GM19328 (cell line): ENCODE data around the gene GNG7.

ENCODE experiments used
- ATAC-seq: cut with Tn5 transposase; IDR thresholded peaks from one replicate; pipeline ENCODE4 v1.9.1; 2021; ENCODE audit warnings: mild to moderate bottlenecking, moderate library complexity; ENCODE audit not compliant: unreplicated experiment

The GNG7 gene

GRCh38 chr19:2702170-2703076 lies at the start of gene GNG7:
GNG7 (minus strand) TSS chr19:2702694; CDS start chr19:2520688, 182,006 bp downstream.
- ATAC-seq: peak; percentile 82

- no peak for ATAC-seq
These were observed 48.9 kb upstream of the GNG7 start for GRCh38 chr19:2751438-2751830.

- ATAC-seq: no peak
These were observed 48.4 kb upstream of the GNG7 start for GRCh38 chr19:2750808-2751437.

- no peak for ATAC-seq
These were observed 44.9 kb upstream of the GNG7 start for GRCh38 chr19:2747349-2747748.

- ATAC-seq: no peak
These were observed 41.6 kb upstream of the GNG7 start for GRCh38 chr19:2744113-2744512.

GRCh38 chr19:2743099-2743498 lies 40.6 kb upstream of the GNG7 start:
- no peak for ATAC-seq

GRCh38 chr19:2740314-2740656 lies 37.8 kb upstream of the GNG7 start:
- no peak for ATAC-seq

- ATAC-seq: peak; percentile 86
These were observed 37.3 kb upstream of the GNG7 start, which contains the start of gene SLC39A3 for GRCh38 chr19:2739602-2740313. SLC39A3 (minus strand) TSS chr19:2740017; CDS start chr19:2737257, 2,760 bp downstream.

- no peak for ATAC-seq
These were observed 34.2 kb upstream of the GNG7 start for GRCh38 chr19:2736550-2737190.

GRCh38 chr19:2735374-2735773 lies 32.9 kb upstream of the GNG7 start:
- ATAC-seq: no peak

GRCh38 chr19:2734589-2735288 lies 32.2 kb upstream of the GNG7 start:
- no peak for ATAC-seq

GRCh38 chr19:2733930-2734588 lies 31.6 kb upstream of the GNG7 start:
- no peak for ATAC-seq

- no peak for ATAC-seq
These were observed 30.4 kb upstream of the GNG7 start for GRCh38 chr19:2732883-2733282.

GRCh38 chr19:2732157-2732725 lies 29.7 kb upstream of the GNG7 start:
- no peak for ATAC-seq

GRCh38 chr19:2731181-2731995 lies 28.9 kb upstream of the GNG7 start:
- no peak for ATAC-seq

- no peak for ATAC-seq
These were observed 27.7 kb upstream of the GNG7 start for GRCh38 chr19:2729943-2730818.

- no peak for ATAC-seq
These were observed 26.4 kb upstream of the GNG7 start for GRCh38 chr19:2728783-2729387.

- no peak for ATAC-seq
These were observed 25.1 kb upstream of the GNG7 start for GRCh38 chr19:2727640-2727944.
